ENCODE measurements around the gene JDP2. TPM values are rescaled to one million over a fixed set of nuclear protein-coding genes. Genes with fewer than 3 reads are reported as not detected.
"Not testable (repeated sequence)": the region's sequence is repeated elsewhere in the genome, so short reads cannot be mapped to it uniquely, and the experiment has no call there.

JDP2 gene
- total RNA-seq, 1 experiment from 2014 or later: 42.4 TPM

- no peak for DNase-seq (ENCODE audit: extremely low read depth, low read depth)
Observed at GRCh38 chr14:75452900-75453816, 25.3 kb downstream of the JDP2 start.

- DNase-seq (ENCODE audit: extremely low read depth, low read depth): no peak
Observed at GRCh38 chr14:75453817-75454434, 26.1 kb downstream of the JDP2 start.

DNA sequence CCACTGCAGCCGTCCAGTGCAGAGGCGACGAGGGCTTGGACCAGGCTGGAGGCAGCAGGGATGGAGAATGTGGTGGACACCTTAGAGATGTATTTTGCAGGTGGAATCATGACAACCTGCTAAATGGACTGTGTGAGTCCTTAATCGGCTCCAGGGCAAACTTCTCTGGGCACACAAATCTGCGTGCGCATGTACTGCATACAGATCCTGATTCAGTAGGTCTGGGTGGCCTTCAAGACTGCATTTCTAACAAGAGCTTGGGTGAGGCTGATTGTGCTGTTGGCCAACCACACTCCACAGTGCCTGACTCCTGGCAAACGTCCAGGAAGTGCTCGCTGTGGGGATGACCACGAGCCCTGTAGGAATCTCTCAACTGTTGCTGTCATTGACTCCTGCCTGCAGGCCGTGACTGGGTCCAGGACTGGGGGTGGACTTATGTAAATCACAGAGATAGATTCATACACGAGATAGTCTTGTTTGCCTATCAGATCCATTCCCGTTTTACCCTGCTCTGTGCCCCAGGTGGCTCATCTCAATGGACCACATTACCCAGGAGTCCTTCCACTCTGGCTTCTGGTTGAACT is 27.2 kb downstream of the JDP2 start:
- DNase-seq (ENCODE audit: extremely low read depth, low read depth): no peak

- no peak for DNase-seq (ENCODE audit: extremely low read depth, low read depth)
Observed at GRCh38 chr14:75456069-75456996, 28.5 kb downstream of the JDP2 start.

DNA sequence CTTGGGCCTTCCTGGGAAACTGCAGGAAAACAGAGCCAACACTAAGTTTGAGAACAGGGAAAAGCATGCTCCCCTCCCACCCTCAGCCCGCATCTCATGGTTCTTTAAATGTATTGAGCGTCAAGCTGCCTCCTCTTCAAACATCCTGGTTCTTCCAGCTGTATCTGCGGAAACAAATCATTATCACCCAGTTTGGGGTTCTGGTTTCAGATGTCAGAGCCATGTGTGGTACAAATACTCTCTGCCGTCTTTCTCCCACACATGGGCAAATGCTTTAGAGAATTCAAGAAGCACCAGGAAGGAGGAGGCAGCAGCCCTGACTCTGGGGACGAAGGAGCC is 29.1 kb downstream of the JDP2 start:
- no peak for DNase-seq (ENCODE audit: extremely low read depth, low read depth)

DNA sequence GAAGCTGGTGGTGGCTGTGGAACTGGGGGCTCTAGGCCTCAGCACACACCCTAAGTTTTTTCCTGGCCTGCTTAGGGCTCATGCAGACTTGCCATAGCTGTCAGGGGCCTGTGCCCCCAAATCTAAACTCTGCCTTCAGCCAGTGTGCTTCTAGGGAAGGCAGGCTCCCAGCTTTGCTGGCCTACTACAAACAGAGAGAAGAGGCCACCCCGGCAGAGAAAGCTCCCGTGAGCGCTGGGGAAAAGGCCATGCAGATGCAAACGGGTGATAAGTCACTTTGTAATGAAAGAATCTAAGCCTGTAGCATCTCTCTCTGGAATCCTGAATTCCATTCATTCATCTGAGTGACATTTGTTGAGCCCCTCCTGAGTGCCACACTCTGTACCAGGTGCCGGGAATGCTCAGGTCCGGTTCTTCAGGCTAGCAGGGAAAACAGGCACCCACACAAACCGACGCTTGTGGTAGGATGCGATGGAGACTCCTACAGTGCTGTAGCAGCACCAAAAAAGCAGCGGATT is 29.9 kb downstream of the JDP2 start:
- DNase-seq (ENCODE audit: extremely low read depth, low read depth): no peak

GRCh38 chr14:75458305-75458704 is 30.5 kb downstream of the JDP2 start:
- DNase-seq (ENCODE audit: extremely low read depth, low read depth): no peak

DNA sequence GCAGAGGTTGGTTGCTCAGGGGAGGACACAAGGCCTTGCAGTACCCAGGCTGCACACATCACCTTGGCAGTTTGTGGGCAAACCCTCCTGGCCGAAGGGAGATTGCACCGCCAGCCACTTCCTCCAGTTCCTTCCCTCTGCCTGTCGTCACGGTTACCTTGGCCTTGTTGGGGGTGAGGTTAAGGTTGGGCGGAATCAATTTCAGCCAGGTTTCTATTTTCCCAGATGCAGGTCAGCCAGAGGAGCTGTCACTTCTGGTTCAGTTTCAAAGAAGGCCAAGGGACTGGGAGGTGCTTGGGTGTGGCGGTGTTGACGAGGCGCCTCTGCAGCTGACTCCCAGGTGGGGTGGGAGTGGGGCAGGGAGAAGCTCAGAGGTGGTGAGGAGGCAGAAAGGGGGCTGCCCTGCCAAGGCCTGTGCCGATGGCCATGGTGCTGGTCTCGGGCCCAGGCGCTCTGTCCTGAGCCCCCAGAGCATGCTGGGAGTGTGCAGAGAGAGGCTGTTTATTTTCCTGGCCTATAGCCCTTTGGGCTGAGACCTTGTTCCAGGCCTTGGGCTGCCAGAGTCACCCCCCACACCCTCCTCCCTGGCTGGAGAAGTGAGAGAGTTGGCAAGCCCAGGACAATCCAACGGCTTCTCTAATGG is 31.4 kb downstream of the JDP2 start:
- no peak for DNase-seq (ENCODE audit: extremely low read depth, low read depth)

GRCh38 chr14:75459791-75460190 is 32.0 kb downstream of the JDP2 start:
- no peak for DNase-seq (ENCODE audit: extremely low read depth, low read depth)

DNA sequence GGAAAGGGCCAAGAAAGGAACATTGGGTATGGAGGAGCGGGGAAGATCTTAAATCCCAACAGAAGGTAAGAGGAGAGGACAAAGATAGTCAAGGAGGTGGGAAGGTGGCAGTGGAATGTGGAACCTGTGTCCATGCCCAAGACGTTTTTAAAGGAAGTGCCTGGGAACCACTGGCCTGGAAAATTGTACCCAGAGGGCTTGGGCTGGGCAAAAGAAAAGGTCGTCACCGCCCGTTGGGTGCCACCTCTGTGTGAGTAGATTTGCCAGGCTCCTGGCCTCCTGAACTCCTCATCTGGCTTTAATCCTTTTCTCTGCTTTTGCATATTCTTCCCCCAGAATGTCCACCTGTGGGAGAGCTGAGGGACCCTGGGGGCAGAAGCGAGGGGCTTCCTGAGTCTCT is 32.6 kb downstream of the JDP2 start:
- no peak for DNase-seq (ENCODE audit: extremely low read depth, low read depth)

DNA sequence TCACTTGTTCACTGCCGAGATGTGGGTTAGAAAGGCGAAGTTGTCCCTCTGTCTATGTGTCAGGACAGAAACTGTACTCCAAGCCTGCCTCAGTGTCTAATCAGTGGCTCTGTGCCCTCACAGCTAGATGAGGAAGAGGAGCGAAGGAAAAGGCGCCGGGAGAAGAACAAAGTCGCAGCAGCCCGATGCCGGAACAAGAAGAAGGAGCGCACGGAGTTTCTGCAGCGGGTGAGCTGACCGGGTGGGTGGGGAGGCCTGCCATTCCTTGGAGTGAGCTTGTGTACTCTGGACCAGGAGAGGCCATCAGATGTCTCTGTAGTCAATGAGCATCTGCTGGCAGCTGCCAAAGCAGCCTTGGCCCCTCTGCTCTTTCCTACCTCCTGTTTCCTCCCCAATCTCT is 33.5 kb downstream of the JDP2 start:
- DNase-seq (ENCODE audit: extremely low read depth, low read depth): no peak

DNA sequence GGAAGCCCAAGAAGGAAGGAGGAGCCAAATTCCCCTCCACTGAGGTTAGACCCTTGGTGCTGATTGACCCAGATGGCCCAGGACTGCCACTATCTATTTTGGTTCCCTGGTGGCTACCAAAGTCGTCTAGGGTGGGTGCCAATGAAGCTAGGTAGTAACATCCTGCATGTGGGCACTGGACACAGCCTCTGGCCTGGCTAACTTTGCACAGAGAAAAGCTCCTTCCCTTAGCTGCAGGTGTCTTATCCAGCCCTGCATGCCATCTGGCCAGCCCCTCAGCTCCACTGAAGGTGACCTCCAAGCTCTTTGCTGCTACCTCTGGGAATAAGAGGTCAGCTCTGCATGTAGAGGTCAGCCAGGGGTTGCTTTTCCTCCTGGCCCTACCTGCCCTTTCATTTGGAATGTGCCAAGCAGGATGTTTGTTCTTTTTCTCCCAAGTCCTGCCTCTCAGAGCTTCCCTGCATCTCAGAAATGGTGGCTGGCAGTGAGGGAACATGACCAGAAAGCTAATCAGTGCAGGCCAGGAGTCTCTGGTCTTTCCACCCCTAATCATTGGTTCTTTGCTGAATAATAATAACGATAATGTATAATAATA is 34.0 kb downstream of the JDP2 start:
- DNase-seq (ENCODE audit: extremely low read depth, low read depth): no peak

- no peak for DNase-seq (ENCODE audit: extremely low read depth, low read depth)
Observed at GRCh38 chr14:75464626-75465025, 36.8 kb downstream of the JDP2 start.

DNA sequence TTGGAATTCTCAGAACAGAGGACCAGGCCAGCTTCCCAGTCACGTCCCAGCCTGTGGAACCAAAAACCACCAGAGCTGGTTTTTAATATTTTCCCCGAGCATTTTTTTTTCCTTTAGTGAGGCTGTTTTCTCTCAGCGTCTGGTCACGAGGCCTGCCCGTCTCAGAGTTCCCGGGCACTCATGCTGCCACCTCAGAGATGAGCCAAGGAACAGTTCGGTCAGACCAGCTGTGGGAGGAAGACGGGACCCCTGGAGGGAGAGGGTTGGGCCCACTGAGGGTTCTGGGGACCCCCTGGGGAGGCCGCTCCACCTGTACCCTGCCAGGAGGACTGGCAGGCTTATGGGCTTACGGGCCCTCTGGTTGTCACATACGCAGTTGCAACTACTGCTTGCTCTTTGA is 39.9 kb downstream of the JDP2 start:
- DNase-seq (ENCODE audit: extremely low read depth, low read depth): no peak

GRCh38 chr14:75469164-75469563 is 41.3 kb downstream of the JDP2 start:
- no peak for DNase-seq (ENCODE audit: extremely low read depth, low read depth)

DNA sequence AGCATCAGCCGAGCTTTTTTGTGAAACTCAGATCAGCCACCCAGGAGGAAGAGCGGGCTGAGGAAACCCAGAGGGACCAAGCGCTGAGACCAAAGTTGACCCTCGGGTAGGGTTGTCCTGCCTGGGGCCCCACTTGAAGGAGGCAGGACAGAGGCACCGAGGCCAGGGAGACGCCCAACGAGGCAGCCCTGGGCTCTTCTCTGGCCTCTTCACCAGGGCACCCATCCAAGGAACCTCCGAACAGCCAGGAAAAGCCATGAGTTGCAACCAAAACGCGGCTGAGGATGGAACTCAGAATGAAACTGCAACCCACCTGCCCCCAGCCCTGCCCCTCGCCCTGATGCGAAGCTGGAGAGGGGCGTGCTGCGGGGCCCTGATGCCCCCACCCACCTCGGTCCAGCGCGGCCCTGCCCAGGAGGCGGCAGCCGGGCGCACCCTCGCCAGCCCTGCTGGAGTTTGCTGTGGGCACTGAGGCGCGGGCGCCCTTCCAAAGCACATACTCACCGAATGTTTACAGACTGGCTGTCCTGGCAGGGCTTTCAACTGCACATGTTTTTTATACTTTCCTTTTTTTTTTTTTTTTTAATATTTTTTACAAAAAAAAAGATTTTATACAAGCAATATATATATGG is 41.9 kb downstream of the JDP2 start:
- DNase-seq (ENCODE audit: extremely low read depth, low read depth): no peak

GRCh38 chr14:75470238-75470797 is 42.5 kb downstream of the JDP2 start:
- DNase-seq (ENCODE audit: extremely low read depth, low read depth): no peak

DNA sequence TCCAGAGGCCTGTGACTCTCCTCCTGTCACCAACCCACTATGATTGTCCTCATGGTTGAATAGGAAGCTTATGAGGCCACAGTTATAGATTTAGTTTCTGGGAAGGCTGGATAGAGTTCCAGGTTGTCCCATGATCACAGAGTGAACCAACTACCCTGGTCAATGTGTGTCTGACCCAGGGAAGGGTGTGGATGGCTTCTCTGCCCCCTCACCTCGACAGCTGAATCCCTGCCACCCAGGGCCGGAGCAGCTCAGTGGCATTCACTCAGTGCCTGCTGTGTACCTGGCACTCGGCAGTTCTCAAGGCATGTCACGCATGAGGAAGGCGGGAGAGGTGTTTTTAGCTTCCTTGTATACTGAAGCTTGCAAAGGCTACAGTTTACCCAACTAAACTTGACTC is 43.2 kb downstream of the JDP2 start:
- DNase-seq (ENCODE audit: extremely low read depth, low read depth): no peak

GRCh38 chr14:75474127-75474526 is 46.3 kb downstream of the JDP2 start:
- not testable (repeated sequence) for DNase-seq (ENCODE audit: extremely low read depth, low read depth)
